CD4-positive, alpha-beta T cell treated with Interferon alpha-2 for 1 hour (primary cell): ENCODE measurements around the gene TFB2M.
"Not testable (repeated sequence)": the region's sequence is repeated elsewhere in the genome, so short reads cannot be mapped to it uniquely, and the experiment has no call there.

ENCODE experiments used
- DNase-seq, 2 donors: peaks; one replicate each; pipeline ENCODE4 v3.0.0-alpha.2; 2020 to 2022

The TFB2M gene

GRCh38 chr1:246582301-246583055, 16.4 kb upstream of the TFB2M start:
- DNase-seq, result no peak

- DNase-seq, result no peak
Observed at GRCh38 chr1:246580497-246581370, 14.7 kb upstream of the TFB2M start.

GRCh38 chr1:246579818-246580217, 13.8 kb upstream of the TFB2M start:
- DNase-seq, result no peak

GRCh38 chr1:246577720-246578106, 11.7 kb upstream of the TFB2M start:
- DNase-seq, result no peak

GRCh38 chr1:246577082-246577719, 11.1 kb upstream of the TFB2M start:
- DNase-seq, result peak in 1 of 2 donors; percentile 36

- no peak for DNase-seq
Observed at GRCh38 chr1:246576709-246577032, 10.6 kb upstream of the TFB2M start.

- no peak for DNase-seq
Observed at GRCh38 chr1:246573491-246573890, 7.4 kb upstream of the TFB2M start.

GRCh38 chr1:246572785-246573184, 6.7 kb upstream of the TFB2M start:
- no peak for DNase-seq

GRCh38 chr1:246571953-246572352, 5.9 kb upstream of the TFB2M start:
- no peak for DNase-seq

GRCh38 chr1:246571309-246571708, 5.2 kb upstream of the TFB2M start:
- DNase-seq, result peak in 1 of 2 donors; percentile 37

- DNase-seq, result peak; percentile 5 to 59
Observed at GRCh38 chr1:246569248-246570238, 3.5 kb upstream of the TFB2M start.

GRCh38 chr1:246567646-246568235, 1.7 kb upstream of the TFB2M start:
- no peak for DNase-seq

GRCh38 chr1:246566813-246567645, 968 bp upstream of the TFB2M start:
- peak in 1 of 2 donors; percentile 47 for DNase-seq

- DNase-seq, result no peak
Observed at GRCh38 chr1:246565751-246566127, 322 bp downstream of the TFB2M start.

GRCh38 chr1:246564839-246565750, 966 bp downstream of the TFB2M start:
- DNase-seq, result no peak

GRCh38 chr1:246560833-246561232, 5.2 kb downstream of the TFB2M start:
- not testable (repeated sequence) for DNase-seq

GRCh38 chr1:246559310-246559709, 6.8 kb downstream of the TFB2M start:
- DNase-seq, result no peak

GRCh38 chr1:246558041-246558440, 8.0 kb downstream of the TFB2M start:
- no peak for DNase-seq

- no peak for DNase-seq
Observed at GRCh38 chr1:246554201-246554600, 11.9 kb downstream of the TFB2M start.

GRCh38 chr1:246552110-246552509, 14.0 kb downstream of the TFB2M start:
- DNase-seq, result no peak
